Tibial nerve (tissue), 4 donors: Measurements from ENCODE around the gene TMX3. TPM values are rescaled to one million over a fixed set of nuclear protein-coding genes. Genes with fewer than 3 reads are reported as not detected.
A peak's percentile ranks its signal among the peaks of the same experiment; 100 is the strongest.

Experiments used
- DNase-seq, 2 donors: peaks; one replicate each; pipeline ENCODE4 v3.0.0-alpha.2; 2019; ENCODE audit warnings: low spot score in 2 of 2
- H3K27ac ChIP-seq, 4 donors: fragments of 200-600 bp; sonication (generic) in 3 of 4; one replicate each; pipeline ENCODE4 v1.5.1; 2017 to 2019; ENCODE audit warnings: mild to moderate bottlenecking in 1 of 4
- H3K27me3 ChIP-seq, 2 donors: fragments of 200-600 bp; sonication (generic) in 1 of 2; one replicate each; pipeline versions ENCODE4 v1.5.1 to v1.6.0; 2017 to 2019
- H3K36me3 ChIP-seq, 3 donors: fragments of 200-600 bp; sonication (generic); one replicate each; pipeline ENCODE4 v1.5.1; 2018 to 2019
- H3K4me1 ChIP-seq, 4 donors: fragments of 200-600 bp; sonication (generic) in 3 of 4; one replicate each; pipeline ENCODE4 v1.5.1; 2017 to 2019
- H3K4me3 ChIP-seq, 4 donors: fragments of 200-600 bp; sonication (generic) in 3 of 4; one replicate each; pipeline ENCODE4 v1.5.1; 2017 to 2019; ENCODE audit warnings: mild to moderate bottlenecking in 1 of 4, moderate library complexity in 1 of 4
- H3K9me3 ChIP-seq, 4 donors: fragments of 200-600 bp; sonication (generic) in 3 of 4; one replicate each; pipeline ENCODE4 v1.5.1; 2017 to 2019
- CTCF ChIP-seq, 5 experiments: fragments of 200-600 bp in 3 of 5; fragments of 450-650 bp in 2 of 5; sonication (generic) in 3 of 5; IDR thresholded peaks; one replicate each; pipeline ENCODE4 v1.5.1; 2016 to 2019; ENCODE audit warnings: antibody characterized with exemption in 5 of 5, mild to moderate bottlenecking in 3 of 5, moderate library complexity in 2 of 5
- EP300 ChIP-seq, 2 donors: sonication (generic); formaldehyde crosslinking; IDR thresholded peaks; one replicate each; pipeline ENCODE4 v1.6.1; 2017; ENCODE audit warnings: antibody characterized with exemption in 2 of 2, mild to moderate bottlenecking in 1 of 2
- POLR2A ChIP-seq, 2 donors: fragments of 450-650 bp; IDR thresholded peaks; one replicate each; pipeline ENCODE4 v1.6.1; 2017; ENCODE audit warnings: antibody characterized with exemption in 2 of 2, mild to moderate bottlenecking in 2 of 2, moderate library complexity in 2 of 2
- WGBS, 2 donors: methylation state at CpG; one replicate each; pipeline ENCODE4 v1.1.5; 2018; 5-methylcytosine and 5-hydroxymethylcytosine counted together
- total RNA-seq, 4 donors: library from RNA; depleted of rRNA; stranded (reverse); fragments of >200 nt; gene quantifications; one replicate each; pipeline ENCODE4 v1.1.0, GENCODE V29; 2016

The TMX3 gene
- total RNA-seq, 4 donors from 2014 or later, result 30.2 to 69.0 (median 54.3) TPM

GRCh38 chr18:68665628-68666027, 49.3 kb downstream of the TMX3 start:
- H3K4me3 ChIP-seq, result no peak overlapping the region
- TF ChIP-seq EP300 (IDR thresholded peaks at IDR 0.05) (no peak), CTCF (IDR thresholded peaks at IDR 0.05) (no peak), POLR2A (IDR thresholded peaks at IDR 0.05) (no peak)
- H3K36me3 ChIP-seq, result no peaks in the 10 kb centered on the region
- H3K9me3 ChIP-seq, result no peaks in the 10 kb centered on the region
- H3K27ac ChIP-seq, result no peak overlapping the region
- no peaks in the 10 kb centered on the region for H3K27me3 ChIP-seq
- no peak for DNase-seq
- H3K4me1 ChIP-seq, result no peaks in the 10 kb centered on the region
- 79 to 82% methylated on average over 1 of the region's 1 CpG for WGBS, 2 donors

- no peaks in the 10 kb centered on the region for H3K36me3 ChIP-seq
- no peak for DNase-seq
- no peak overlapping the region for H3K27ac ChIP-seq
- WGBS, 2 donors, result 64 to 72% methylated on average over 4 of the region's 4 CpGs
- TF ChIP-seq POLR2A (IDR thresholded peaks at IDR 0.05) (no peak), EP300 (IDR thresholded peaks at IDR 0.05) (no peak), CTCF (IDR thresholded peaks at IDR 0.05) (no peak)
- no peaks in the 10 kb centered on the region for H3K27me3 ChIP-seq
- H3K4me1 ChIP-seq, result no peaks in the 10 kb centered on the region
- no peak overlapping the region for H3K4me3 ChIP-seq
- H3K9me3 ChIP-seq, result no peaks in the 10 kb centered on the region
Measured at GRCh38 chr18:68662754-68663153, 52.2 kb downstream of the TMX3 start.

GRCh38 chr18:68660354-68661183, 54.3 kb downstream of the TMX3 start:
- Histone ChIP-seq H3K9me3 (no peaks in the 10 kb centered on the region), H3K36me3 (no peaks in the 10 kb centered on the region), H3K4me3 (no peak overlapping the region), H3K27ac (no peak overlapping the region), H3K27me3 (no peaks in the 10 kb centered on the region), H3K4me1 (no peaks in the 10 kb centered on the region)
- WGBS, 2 donors, result 45 to 68% methylated on average over 5 of the region's 5 CpGs
- TF ChIP-seq CTCF (IDR thresholded peaks at IDR 0.05) (peak; percentile 37 to 57 (median 43)), EP300 (IDR thresholded peaks at IDR 0.05) (no peak)
- DNase-seq, result no peak

- no peaks in the 10 kb centered on the region for H3K9me3 ChIP-seq
- DNase-seq, result no peak
- H3K27me3 ChIP-seq, result no peaks in the 10 kb centered on the region
- H3K36me3 ChIP-seq, result no peaks in the 10 kb centered on the region
- no peak overlapping the region for H3K4me3 ChIP-seq
- no peak overlapping the region for H3K27ac ChIP-seq
- TF ChIP-seq CTCF (IDR thresholded peaks at IDR 0.05), result no peak
- no peak for TF ChIP-seq EP300 (IDR thresholded peaks at IDR 0.05)
- TF ChIP-seq POLR2A (IDR thresholded peaks at IDR 0.05), result no peak
- H3K4me1 ChIP-seq, result no peaks in the 10 kb centered on the region
Measured at GRCh38 chr18:68648191-68648590, 66.7 kb downstream of the TMX3 start.

GRCh38 chr18:68642003-68642402, 72.9 kb downstream of the TMX3 start:
- Histone ChIP-seq H3K27ac (no peak overlapping the region), H3K36me3 (no peaks in the 10 kb centered on the region), H3K4me3 (no peak overlapping the region), H3K9me3 (peaks cover 0 to 6% (median 0%) of the 10 kb centered on the region in 4 donors), H3K4me1 (no peaks in the 10 kb centered on the region), H3K27me3 (no peaks in the 10 kb centered on the region)
- TF ChIP-seq EP300 (IDR thresholded peaks at IDR 0.05) (no peak), CTCF (IDR thresholded peaks at IDR 0.05) (no peak)
- DNase-seq, result no peak
- 76 to 81% methylated on average over 3 of the region's 3 CpGs for WGBS, 2 donors
